KMS-11 (cell line): ENCODE results near the gene ACTR3C.

Source experiments
- H2AFZ ChIP-seq: fragments of 200-600 bp; sonication (generic); 2 replicates; pipeline ENCODE4 v1.6.1; 2016; ENCODE audit warnings: antibody characterized with exemption, mixed run types, low read depth
- H3K27ac ChIP-seq: fragments of 200-600 bp; sonication (generic); 2 replicates; pipeline ENCODE4 v1.6.1; 2016; ENCODE audit warnings: mild to moderate bottlenecking, mixed run types
- H3K27me3 ChIP-seq: fragments of 200-600 bp; sonication (generic); 2 replicates; pipeline ENCODE4 v1.6.1; 2017; ENCODE audit warnings: mild to moderate bottlenecking, low read depth, mixed run types, moderate library complexity; ENCODE audit not compliant: insufficient read depth
- H3K36me3 ChIP-seq: fragments of 200-600 bp; sonication (generic); 2 replicates; pipeline ENCODE4 v1.6.1; 2017; ENCODE audit warnings: mild to moderate bottlenecking, mixed run types; ENCODE audit not compliant: insufficient read depth
- H3K4me1 ChIP-seq: fragments of 200-600 bp; sonication (generic); 2 replicates; pipeline ENCODE4 v1.6.1; 2016; ENCODE audit warnings: mild to moderate bottlenecking, low read depth, mixed run types; ENCODE audit not compliant: poor library complexity, severe bottlenecking
- H3K4me2 ChIP-seq: fragments of 200-600 bp; sonication (generic); 2 replicates; pipeline ENCODE4 v1.7.0; 2016; ENCODE audit warnings: mild to moderate bottlenecking, mixed run types
- H3K4me3 ChIP-seq: fragments of 200-600 bp; sonication (generic); IDR thresholded peaks from 2 replicates; pipeline ENCODE4 v1.6.1; 2017; ENCODE audit warnings: low read depth, low read length, mixed read lengths; ENCODE audit not compliant: insufficient read depth
- H3K79me2 ChIP-seq: fragments of 200-600 bp; sonication (generic); 2 replicates; pipeline ENCODE4 v1.6.1; 2016; ENCODE audit warnings: low read depth, mixed run types; ENCODE audit not compliant: insufficient read depth
- H3K9ac ChIP-seq: fragments of 200-600 bp; sonication (generic); 2 replicates; pipeline ENCODE4 v1.6.1; 2016; ENCODE audit warnings: mild to moderate bottlenecking, mixed run types
- H4K20me1 ChIP-seq: fragments of 200-600 bp; sonication (generic); 2 replicates; pipeline ENCODE4 v1.6.1; 2016; ENCODE audit warnings: mild to moderate bottlenecking, mixed run types; ENCODE audit not compliant: insufficient read depth
- CTCF ChIP-seq: fragments of 200-600 bp; sonication (generic); conservative IDR thresholded peaks from 2 replicates; pipeline ENCODE4 v1.6.1; 2017; ENCODE audit warnings: low read depth, mild to moderate bottlenecking, antibody characterized with exemption, low read length, moderate library complexity, mixed read lengths

The ACTR3C gene

GRCh38 chr7:150363370-150363769, 40.0 kb upstream of the ACTR3C start:
- TF ChIP-seq CTCF: no peak
- no peaks in the 10 kb centered on the region for H3K36me3 ChIP-seq
- no peaks in the 10 kb centered on the region for H3K79me2 ChIP-seq
- no peak overlapping the region for H3K4me2 ChIP-seq
- H2AFZ ChIP-seq: no peak overlapping the region
- peaks cover 54% of the 10 kb centered on the region for H3K4me1 ChIP-seq
- H4K20me1 ChIP-seq: no peaks in the 10 kb centered on the region
- no peaks in the 10 kb centered on the region for H3K27me3 ChIP-seq
- H3K27ac ChIP-seq: no peak overlapping the region
- no peak overlapping the region for H3K9ac ChIP-seq
- no peak overlapping the region for H3K4me3 ChIP-seq

GRCh38 chr7:150361807-150362621, 38.7 kb upstream of the ACTR3C start:
- Histone ChIP-seq H3K4me2 (no peak overlapping the region), H3K4me1 (peaks cover 59% of the 10 kb centered on the region), H3K36me3 (no peaks in the 10 kb centered on the region), H2AFZ (no peak overlapping the region), H3K27me3 (no peaks in the 10 kb centered on the region), H3K9ac (no peak overlapping the region), H3K27ac (no peak overlapping the region), H3K79me2 (no peaks in the 10 kb centered on the region), H4K20me1 (no peaks in the 10 kb centered on the region), H3K4me3 (no peak overlapping the region)
- no peak for TF ChIP-seq CTCF

- H3K4me1 ChIP-seq: peaks cover 59% of the 10 kb centered on the region
- no peak overlapping the region for H3K27ac ChIP-seq
- no peaks in the 10 kb centered on the region for H4K20me1 ChIP-seq
- H2AFZ ChIP-seq: no peak overlapping the region
- no peak overlapping the region for H3K9ac ChIP-seq
- H3K27me3 ChIP-seq: no peaks in the 10 kb centered on the region
- no peaks in the 10 kb centered on the region for H3K36me3 ChIP-seq
- no peak for TF ChIP-seq CTCF
- no peak overlapping the region for H3K4me2 ChIP-seq
- no peaks in the 10 kb centered on the region for H3K79me2 ChIP-seq
- H3K4me3 ChIP-seq: no peak overlapping the region
Observed at GRCh38 chr7:150361402-150361801, 38.1 kb upstream of the ACTR3C start.

GRCh38 chr7:150360363-150361058, 37.2 kb upstream of the ACTR3C start:
- Histone ChIP-seq H3K79me2 (no peaks in the 10 kb centered on the region), H3K9ac (no peak overlapping the region), H3K27me3 (no peaks in the 10 kb centered on the region), H2AFZ (no peak overlapping the region), H3K4me1 (peaks cover 59% of the 10 kb centered on the region), H3K27ac (no peak overlapping the region), H3K4me2 (no peak overlapping the region), H4K20me1 (no peaks in the 10 kb centered on the region), H3K36me3 (no peaks in the 10 kb centered on the region), H3K4me3 (no peak overlapping the region)
- TF ChIP-seq CTCF: no peak
